ENCODE measurements around the gene SEMA3B. TPM values are rescaled to one million over a fixed set of nuclear protein-coding genes. Genes with fewer than 3 reads are reported as not detected.

The SEMA3B gene
- total RNA-seq, 4 donors from 2014 or later: 0.70 to 8.2 (median 2.4) TPM

DNA sequence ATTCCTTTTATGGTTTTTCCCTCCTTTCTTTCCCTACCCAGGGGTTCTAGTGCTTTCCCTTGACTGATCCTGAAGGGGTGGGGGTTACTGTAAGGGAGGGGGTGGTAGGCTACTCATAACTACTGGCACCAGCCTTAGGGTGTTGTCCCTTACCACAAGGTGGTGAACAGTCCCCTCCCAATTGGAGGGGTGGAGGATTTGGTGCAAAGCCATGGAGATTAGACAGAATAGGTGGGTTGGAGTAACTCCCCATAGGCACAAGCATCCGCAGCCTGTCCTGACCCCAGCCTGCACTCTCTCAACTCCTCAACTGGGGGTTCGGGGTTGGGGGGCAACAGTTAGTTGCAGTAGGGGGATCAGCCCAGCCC, 56.1 kb downstream of the SEMA3B start:
- no peak for TF ChIP-seq POLR2A (IDR thresholded peaks at IDR 0.05)
- TF ChIP-seq, protein P1, sequence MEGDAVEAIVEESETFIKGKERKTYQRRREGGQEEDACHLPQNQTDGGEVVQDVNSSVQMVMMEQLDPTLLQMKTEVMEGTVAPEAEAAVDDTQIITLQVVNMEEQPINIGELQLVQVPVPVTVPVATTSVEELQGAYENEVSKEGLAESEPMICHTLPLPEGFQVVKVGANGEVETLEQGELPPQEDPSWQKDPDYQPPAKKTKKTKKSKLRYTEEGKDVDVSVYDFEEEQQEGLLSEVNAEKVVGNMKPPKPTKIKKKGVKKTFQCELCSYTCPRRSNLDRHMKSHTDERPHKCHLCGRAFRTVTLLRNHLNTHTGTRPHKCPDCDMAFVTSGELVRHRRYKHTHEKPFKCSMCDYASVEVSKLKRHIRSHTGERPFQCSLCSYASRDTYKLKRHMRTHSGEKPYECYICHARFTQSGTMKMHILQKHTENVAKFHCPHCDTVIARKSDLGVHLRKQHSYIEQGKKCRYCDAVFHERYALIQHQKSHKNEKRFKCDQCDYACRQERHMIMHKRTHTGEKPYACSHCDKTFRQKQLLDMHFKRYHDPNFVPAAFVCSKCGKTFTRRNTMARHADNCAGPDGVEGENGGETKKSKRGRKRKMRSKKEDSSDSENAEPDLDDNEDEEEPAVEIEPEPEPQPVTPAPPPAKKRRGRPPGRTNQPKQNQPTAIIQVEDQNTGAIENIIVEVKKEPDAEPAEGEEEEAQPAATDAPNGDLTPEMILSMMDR (IDR thresholded peaks at IDR 0.05): no peak
- Histone ChIP-seq H3K36me3 (peaks cover 5 to 31% (median 8%) of the 10 kb centered on the region in 3 donors), H3K27ac (peak overlapping the region in 3 of 4 donors; percentile 94 to 98 (median 98)), H3K4me1 (peaks cover 45 to 83% (median 45%) of the 10 kb centered on the region in 3 donors), H3K4me3 (no peak overlapping the region), H3K9me3 (no peaks in the 10 kb centered on the region), H3K27me3 (no peaks in the 10 kb centered on the region)
- WGBS, 2 donors: 86 to 100% methylated on average over 1 of the region's 2 CpGs
- DNase-seq: no peak
- intact Hi-C loops (cut with DNase I): loop anchor here (10.0 kb wide), 1 partner anchor 50 kb away; the partner anchor contains the start of gene LSMEM2

- no peaks in the 10 kb centered on the region for H3K9me3 ChIP-seq
- no peak for DNase-seq
- H3K4me3 ChIP-seq: no peak overlapping the region
- TF ChIP-seq POLR2A (IDR thresholded peaks at IDR 0.05): no peak
- TF ChIP-seq, protein P1 (IDR thresholded peaks at IDR 0.05): no peak
- peaks cover 9 to 35% (median 13%) of the 10 kb centered on the region in 3 donors for H3K36me3 ChIP-seq
- H3K27ac ChIP-seq: peak overlapping the region in 3 of 4 donors; percentile 94 to 98 (median 98)
- peaks cover 40 to 78% (median 40%) of the 10 kb centered on the region in 3 donors for H3K4me1 ChIP-seq
- intact Hi-C loops (cut with DNase I): loop anchor here (10.0 kb wide), 1 partner anchor 51 kb away; the partner anchor contains the start of gene LSMEM2
- no peaks in the 10 kb centered on the region for H3K27me3 ChIP-seq
- WGBS, 2 donors: 79 to 85% methylated on average over 2 to 7 of the region's 11 CpGs
Measured at GRCh38 chr3:50325497-50326181, 56.7 kb downstream of the SEMA3B start.

- peak overlapping the region in 3 of 4 donors; percentile 6 to 98 (median 94) for H3K27ac ChIP-seq
- H3K4me1 ChIP-seq: peaks cover 39 to 75% (median 40%) of the 10 kb centered on the region in 3 donors
Measured at GRCh38 chr3:50326182-50326541, 57.2 kb downstream of the SEMA3B start.

GRCh38 chr3:50327129-50327528, 58.2 kb downstream of the SEMA3B start:
- Histone ChIP-seq H3K36me3 (peaks cover 22 to 50% (median 23%) of the 10 kb centered on the region in 3 donors), H3K27me3 (no peaks in the 10 kb centered on the region), H3K4me3 (peak overlapping the region; percentile 83 to 94 (median 86)), H3K4me1 (peaks cover 34 to 72% (median 35%) of the 10 kb centered on the region in 3 donors), H3K27ac (peak overlapping the region; percentile 85 to 93 (median 90)), H3K9me3 (no peaks in the 10 kb centered on the region)
- TF ChIP-seq, protein P1 (IDR thresholded peaks at IDR 0.05): no peak
- WGBS, 2 donors: 43 to 78% methylated on average over 3 to 4 of the region's 4 CpGs
- no peak for DNase-seq
- intact Hi-C loops (cut with DNase I): loop anchor here (10.0 kb wide), 1 partner anchor 52 kb away; the partner anchor contains the start of gene LSMEM2

More at GRCh38 chr3:50326182-50326541, 57.2 kb downstream of the SEMA3B start:
- Histone ChIP-seq H3K36me3 (peaks cover 13 to 41% (median 16%) of the 10 kb centered on the region in 3 donors), H3K9me3 (no peaks in the 10 kb centered on the region), H3K27me3 (no peaks in the 10 kb centered on the region), H3K4me3 (no peak overlapping the region)
- TF ChIP-seq, protein P1 (IDR thresholded peaks at IDR 0.05): no peak
- no peak for TF ChIP-seq POLR2A (IDR thresholded peaks at IDR 0.05)
- DNase-seq: no peak
- intact Hi-C loops (cut with DNase I): loop anchor here (10.0 kb wide), 1 partner anchor 51 kb away; the partner anchor contains the start of gene LSMEM2
- WGBS, 2 donors: 83 to 85% methylated on average over 2 to 7 of the region's 8 CpGs

Small RNAs within 50 kb of the gene (small RNA-seq; reads per million reads assigned to genes)
- gene MIR5787: 0 to 0.07 (median 0) reads per million in 4 donors

Other genes starting within 250 kb of the SEMA3B start
- 100 to 1,000 TPM in 2 of 4 donors, 10 to 100 TPM in 2; 60.1 to 197 (median 107) TPM for gene RBM5, start 180.2 kb upstream of the SEMA3B start, total RNA-seq
- gene SEMA3F, start 113.8 kb upstream of the SEMA3B start, total RNA-seq: 100 to 1,000 TPM in 3 of 4 donors, 10 to 100 TPM in 1; 56.8 to 146 (median 109) TPM
- not detected for gene GNAT1, start 77.5 kb upstream of the SEMA3B start, total RNA-seq
- not detected for gene SLC38A3, start 63.9 kb upstream of the SEMA3B start, total RNA-seq
- 100 to 1,000 TPM in 2 of 4 donors, 10 to 100 TPM in 2; 39.8 to 122 (median 76.5) TPM for gene GNAI2, start 32.9 kb upstream of the SEMA3B start, total RNA-seq
- not detected for gene LSMEM2, start 9.9 kb downstream of the SEMA3B start, total RNA-seq
- 100 to 1,000 TPM in 1 of 4 donors, 10 to 100 TPM in 3; 49.0 to 100 (median 72.9) TPM for gene IFRD2, start 23.3 kb downstream of the SEMA3B start, total RNA-seq
- 1 to 10 TPM; 5.3 to 7.9 (median 5.8) TPM for gene HYAL3, start 30.3 kb downstream of the SEMA3B start, total RNA-seq
- 10 to 100 TPM in 1 of 4 donors, 1 to 10 TPM in 3; 6.0 to 16.2 (median 7.7) TPM for gene NAA80, start 30.3 kb downstream of the SEMA3B start, total RNA-seq
- 1 to 10 TPM; 1.8 to 8.9 (median 4.8) TPM for gene HYAL1, start 34.4 kb downstream of the SEMA3B start, total RNA-seq
- gene HYAL2, start 53.6 kb downstream of the SEMA3B start, total RNA-seq: 10 to 100 TPM; 36.7 to 68.9 (median 51.5) TPM
- gene TUSC2, start 59.1 kb downstream of the SEMA3B start, total RNA-seq: 10 to 100 TPM; 16.0 to 42.9 (median 27.4) TPM
- gene RASSF1, start 71.7 kb downstream of the SEMA3B start, total RNA-seq: 10 to 100 TPM; 11.9 to 31.7 (median 24.9) TPM
- gene ZMYND10, start 76.6 kb downstream of the SEMA3B start, total RNA-seq: 1 to 10 TPM in 1 of 4 donors, not detected in 3; 1.1 TPM
- 10 to 100 TPM; 10.4 to 21.2 (median 16.1) TPM for gene NPRL2, start 81.6 kb downstream of the SEMA3B start, total RNA-seq
- gene CYB561D2, start 81.7 kb downstream of the SEMA3B start, total RNA-seq: 10 to 100 TPM; 18.1 to 21.9 (median 20.5) TPM
- gene TMEM115, start 90.4 kb downstream of the SEMA3B start, total RNA-seq: 10 to 100 TPM; 24.2 to 41.6 (median 30.6) TPM
- under 1 TPM in 3 of 4 donors, not detected in 1; 0.18 to 0.57 (median 0.35) TPM for gene CACNA2D2, start 234.5 kb downstream of the SEMA3B start, total RNA-seq